Muscle layer of duodenum (tissue), 2 donors: ENCODE data around the gene NPAS2.

Source experiments
- H3K27ac ChIP-seq: one replicate; pipeline ENCODE4 v1.7.0; 2013; ENCODE audit warnings: mild to moderate bottlenecking, low read length
- H3K27me3 ChIP-seq: one replicate; pipeline ENCODE4 v1.7.0; 2013; ENCODE audit warnings: low read depth, mild to moderate bottlenecking, control low read depth, low read length
- H3K36me3 ChIP-seq, 2 donors: one replicate each; pipeline ENCODE4 v1.7.0; 2013; ENCODE audit warnings: low read length in 2 of 2, control low read depth in 1 of 2, mild to moderate bottlenecking in 1 of 2; ENCODE audit not compliant: insufficient read depth in 2 of 2, control insufficient read depth in 1 of 2
- H3K4me1 ChIP-seq, 2 donors: one replicate each; pipeline ENCODE4 v1.7.0; 2013; ENCODE audit warnings: low read length in 2 of 2, mild to moderate bottlenecking in 2 of 2, control low read depth in 1 of 2, moderate library complexity in 1 of 2; ENCODE audit not compliant: insufficient read depth in 2 of 2, control insufficient read depth in 1 of 2
- H3K4me3 ChIP-seq, 2 donors: one replicate each; pipeline ENCODE4 v1.7.0; 2013; ENCODE audit warnings: low read length in 2 of 2, low read depth in 1 of 2, mild to moderate bottlenecking in 1 of 2
- H3K9me3 ChIP-seq, 2 donors: one replicate each; pipeline ENCODE4 v1.7.0; 2013; ENCODE audit warnings: low read length in 2 of 2, control low read depth in 1 of 2, mild to moderate bottlenecking in 1 of 2; ENCODE audit not compliant: control insufficient read depth in 1 of 2
- donor health status: healthy.

NPAS2 gene

DNA sequence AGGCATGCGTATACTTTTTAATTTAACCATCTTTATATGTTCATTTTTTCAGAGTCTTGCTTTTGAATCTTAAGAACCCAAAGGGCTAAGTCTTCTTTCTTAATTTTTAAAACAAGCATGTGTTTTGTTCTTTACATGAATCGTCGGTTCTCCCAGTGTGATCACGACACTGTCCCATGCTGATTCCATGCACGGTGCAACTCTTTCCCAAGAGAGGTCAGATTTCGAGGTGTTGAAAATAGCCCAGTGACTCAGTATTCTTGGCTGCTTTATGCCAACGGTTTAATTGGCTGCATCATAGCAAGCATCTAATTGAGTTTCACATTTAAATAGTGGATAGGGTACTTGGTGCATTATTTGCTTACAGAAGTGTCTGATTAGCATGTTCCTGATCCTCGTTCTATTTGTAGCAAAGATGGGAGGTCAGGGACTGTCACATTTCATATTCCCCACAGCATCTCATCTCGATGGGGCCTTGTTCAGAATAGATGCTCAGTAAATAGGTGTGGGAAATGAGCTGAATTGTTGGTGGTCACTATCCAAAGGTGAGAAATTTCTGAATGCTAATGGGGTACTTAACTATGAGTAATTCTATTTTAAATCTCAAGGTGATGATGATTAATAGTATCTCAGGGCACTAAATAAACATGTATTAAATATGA, 2.8 kb downstream of the NPAS2 start:
- Histone ChIP-seq H3K9me3 (no peaks in the 10 kb centered on the region), H3K4me3 (no peak overlapping the region), H3K4me1 (peaks cover 3 to 8% of the 10 kb centered on the region in 2 donors), H3K27me3 (no peaks in the 10 kb centered on the region), H3K27ac (no peak overlapping the region), H3K36me3 (no peaks in the 10 kb centered on the region)

GRCh38 chr2:100823665-100824438, 3.9 kb downstream of the NPAS2 start:
- H3K9me3 ChIP-seq, result peaks cover 0 to 5% of the 10 kb centered on the region in 2 donors
- no peak overlapping the region for H3K4me3 ChIP-seq
- peaks cover 3 to 7% of the 10 kb centered on the region in 2 donors for H3K4me1 ChIP-seq
- H3K27ac ChIP-seq, result no peak overlapping the region
- H3K27me3 ChIP-seq, result no peaks in the 10 kb centered on the region
- H3K36me3 ChIP-seq, result no peaks in the 10 kb centered on the region

DNA sequence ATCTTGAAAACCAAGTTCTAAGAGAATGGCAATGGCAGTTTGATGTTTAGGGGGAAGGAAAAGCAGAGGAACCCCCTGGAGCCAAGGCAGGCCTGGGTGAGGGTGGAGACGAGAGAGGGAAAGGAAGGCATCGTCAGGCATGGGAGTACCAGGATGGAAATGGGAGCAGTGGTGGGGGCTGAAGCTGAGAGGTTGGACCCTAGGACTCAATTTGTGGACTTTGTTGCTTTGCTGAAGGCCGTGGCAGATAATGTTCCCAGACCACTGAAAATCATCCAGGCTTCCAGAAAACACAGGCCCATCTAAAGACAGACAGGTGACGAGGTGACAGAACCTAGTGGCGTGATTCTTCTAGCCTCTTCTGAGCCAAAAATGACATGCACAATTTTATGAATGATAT, 4.9 kb downstream of the NPAS2 start:
- no peak overlapping the region for H3K4me3 ChIP-seq
- no peaks in the 10 kb centered on the region for H3K36me3 ChIP-seq

DNA sequence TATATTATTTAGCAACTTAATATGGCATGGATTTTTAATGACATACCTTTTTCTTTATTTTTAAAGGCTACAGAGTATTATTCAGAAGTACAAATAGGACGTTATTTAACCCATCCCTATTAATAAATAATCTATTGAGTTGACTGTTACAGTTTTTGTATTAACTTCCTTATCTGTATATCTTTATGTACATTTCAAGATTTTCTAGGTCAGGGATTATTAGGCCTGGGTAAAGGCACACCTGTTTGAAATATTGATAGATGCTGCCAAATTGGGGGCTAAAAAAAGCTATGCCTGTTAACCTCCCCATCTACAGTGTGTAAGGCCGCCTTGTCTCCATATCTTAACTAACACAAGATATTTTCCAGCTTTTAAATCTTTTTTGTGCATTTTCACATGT, 6.6 kb downstream of the NPAS2 start:
- peaks cover 0 to 5% of the 10 kb centered on the region in 2 donors for H3K9me3 ChIP-seq
- no peak overlapping the region for H3K4me3 ChIP-seq
- H3K36me3 ChIP-seq, result no peaks in the 10 kb centered on the region
- H3K27ac ChIP-seq, result no peak overlapping the region
- peaks cover 0 to 3% of the 10 kb centered on the region in 2 donors for H3K4me1 ChIP-seq
- H3K27me3 ChIP-seq, result no peaks in the 10 kb centered on the region

More for the DNA sequence above, 4.9 kb downstream of the NPAS2 start:
- no peak overlapping the region for H3K27ac ChIP-seq
- peaks cover 0 to 5% of the 10 kb centered on the region in 2 donors for H3K9me3 ChIP-seq
- H3K4me1 ChIP-seq, result peaks cover 3 to 5% of the 10 kb centered on the region in 2 donors
- no peaks in the 10 kb centered on the region for H3K27me3 ChIP-seq

DNA sequence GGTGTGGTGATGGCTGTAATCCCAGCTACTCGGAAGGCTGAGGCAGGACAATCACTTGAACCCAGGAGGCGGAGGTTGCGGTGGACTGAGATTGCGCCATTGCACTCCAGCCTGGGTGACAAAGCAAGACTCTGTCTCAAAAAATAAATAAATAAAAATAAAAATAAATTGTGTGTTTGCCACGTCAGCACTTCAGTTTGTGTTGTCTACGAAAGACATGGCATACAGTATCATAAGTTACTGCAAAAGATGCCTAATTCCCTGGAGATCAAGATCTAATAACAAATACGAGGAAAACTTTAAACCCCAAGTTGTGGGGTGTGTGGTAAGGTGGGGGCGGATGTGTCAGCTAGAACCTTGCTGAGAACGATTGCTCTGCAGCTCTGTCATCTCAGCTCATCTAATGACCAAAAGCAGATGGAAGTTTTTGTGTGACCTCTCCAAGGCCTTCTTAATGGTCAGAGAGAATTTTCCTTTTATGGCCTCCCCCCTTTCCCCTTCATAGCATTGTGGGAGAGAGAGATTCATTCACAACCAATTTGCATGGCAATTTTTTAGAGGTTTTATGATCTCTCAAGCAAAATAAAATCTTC, 11.3 kb downstream of the NPAS2 start:
- Histone ChIP-seq H3K27ac (no peak overlapping the region), H3K4me3 (no peak overlapping the region), H3K4me1 (peaks cover 0 to 10% of the 10 kb centered on the region in 2 donors)

DNA sequence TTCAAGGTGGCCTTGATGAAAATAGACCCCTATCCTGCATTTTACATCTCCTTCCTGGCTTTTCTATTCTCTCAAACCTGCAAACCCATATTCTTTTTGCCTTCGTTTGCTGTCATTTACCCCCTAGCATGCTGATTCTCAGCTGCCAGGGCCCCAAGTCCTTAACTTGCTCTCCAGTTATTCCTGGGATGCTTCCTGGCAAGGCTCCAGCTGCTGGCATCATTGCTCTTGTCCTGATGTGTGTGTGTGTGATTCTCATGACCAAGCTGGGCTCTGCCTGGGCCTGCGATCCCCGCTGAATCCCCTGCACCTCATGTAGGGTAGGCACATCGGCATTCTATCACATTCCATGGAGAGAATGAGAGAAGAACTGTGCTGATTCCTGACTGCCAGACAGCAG, 11.9 kb downstream of the NPAS2 start:
- H3K9me3 ChIP-seq, result peaks cover 0 to 5% of the 10 kb centered on the region in 2 donors
- no peaks in the 10 kb centered on the region for H3K27me3 ChIP-seq
- no peak overlapping the region for H3K4me3 ChIP-seq
- H3K36me3 ChIP-seq, result no peaks in the 10 kb centered on the region
- no peak overlapping the region for H3K27ac ChIP-seq
- H3K4me1 ChIP-seq, result peaks cover 0 to 10% of the 10 kb centered on the region in 2 donors

More for the DNA sequence above, 11.3 kb downstream of the NPAS2 start:
- no peaks in the 10 kb centered on the region for H3K36me3 ChIP-seq
- H3K9me3 ChIP-seq, result peaks cover 0 to 5% of the 10 kb centered on the region in 2 donors
- no peaks in the 10 kb centered on the region for H3K27me3 ChIP-seq

DNA sequence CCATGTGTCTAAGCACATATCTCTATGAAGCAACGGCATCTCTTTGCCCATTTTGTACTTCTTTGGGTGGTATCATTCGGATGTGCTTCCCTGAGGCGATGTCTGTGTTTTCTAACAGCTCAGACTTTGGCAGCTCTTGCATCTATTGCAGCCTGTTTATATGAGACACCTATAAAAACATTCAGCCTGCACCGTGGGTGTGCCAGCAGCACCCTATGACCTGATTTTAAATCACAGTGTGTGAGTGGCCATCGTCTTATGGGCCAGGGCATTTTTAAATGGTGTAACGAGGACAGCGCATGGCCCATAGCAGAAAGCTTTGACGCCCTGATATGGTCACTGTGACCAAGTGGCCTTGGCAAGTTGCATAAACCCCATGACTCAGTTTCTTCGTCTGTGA, 12.9 kb downstream of the NPAS2 start:
- H3K4me1 ChIP-seq, result peaks cover 0 to 10% of the 10 kb centered on the region in 2 donors
- no peaks in the 10 kb centered on the region for H3K36me3 ChIP-seq
- H3K27me3 ChIP-seq, result no peaks in the 10 kb centered on the region
- H3K27ac ChIP-seq, result no peak overlapping the region
- no peak overlapping the region for H3K4me3 ChIP-seq
- peaks cover 0 to 5% of the 10 kb centered on the region in 2 donors for H3K9me3 ChIP-seq

DNA sequence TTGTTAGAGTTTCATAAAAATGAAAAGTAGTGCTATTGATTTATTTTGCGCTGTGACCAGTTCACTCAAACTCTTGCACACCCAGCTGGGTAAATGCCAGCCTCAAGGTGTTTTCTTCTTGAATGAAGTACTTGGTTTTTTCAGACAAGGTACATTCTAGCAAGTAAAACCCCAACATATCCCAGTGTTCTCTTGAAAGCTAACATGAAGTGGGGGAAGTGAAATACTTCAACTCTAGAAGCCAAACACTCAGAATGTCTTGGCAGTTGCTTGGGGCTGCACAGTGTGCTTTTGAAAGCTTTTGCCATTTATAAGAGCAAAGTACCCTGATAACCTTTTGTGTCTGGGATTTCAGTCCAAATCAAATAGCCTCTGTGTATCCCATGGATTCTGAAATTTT, 13.4 kb downstream of the NPAS2 start:
- Histone ChIP-seq H3K27me3 (no peaks in the 10 kb centered on the region), H3K4me3 (no peak overlapping the region), H3K36me3 (no peaks in the 10 kb centered on the region), H3K9me3 (peaks cover 0 to 4% of the 10 kb centered on the region in 2 donors), H3K4me1 (peaks cover 0 to 10% of the 10 kb centered on the region in 2 donors), H3K27ac (no peak overlapping the region)

GRCh38 chr2:100834221-100834620, 14.3 kb downstream of the NPAS2 start:
- H3K27ac ChIP-seq, result no peak overlapping the region
- no peak overlapping the region for H3K4me3 ChIP-seq
- H3K9me3 ChIP-seq, result no peaks in the 10 kb centered on the region
- H3K4me1 ChIP-seq, result peaks cover 0 to 10% of the 10 kb centered on the region in 2 donors
- no peaks in the 10 kb centered on the region for H3K27me3 ChIP-seq
- no peaks in the 10 kb centered on the region for H3K36me3 ChIP-seq

GRCh38 chr2:100835006-100835659, 15.2 kb downstream of the NPAS2 start:
- Histone ChIP-seq H3K4me3 (no peak overlapping the region), H3K27me3 (no peaks in the 10 kb centered on the region), H3K36me3 (no peaks in the 10 kb centered on the region), H3K4me1 (peaks cover 0 to 10% of the 10 kb centered on the region in 2 donors), H3K9me3 (no peaks in the 10 kb centered on the region), H3K27ac (no peak overlapping the region)

GRCh38 chr2:100840519-100840918, 20.6 kb downstream of the NPAS2 start:
- H3K4me3 ChIP-seq, result no peak overlapping the region
- no peaks in the 10 kb centered on the region for H3K36me3 ChIP-seq
- H3K27me3 ChIP-seq, result no peaks in the 10 kb centered on the region
- no peaks in the 10 kb centered on the region for H3K4me1 ChIP-seq
- H3K9me3 ChIP-seq, result no peaks in the 10 kb centered on the region
- no peak overlapping the region for H3K27ac ChIP-seq
